ENCODE data around the gene PACS2.

DNA sequence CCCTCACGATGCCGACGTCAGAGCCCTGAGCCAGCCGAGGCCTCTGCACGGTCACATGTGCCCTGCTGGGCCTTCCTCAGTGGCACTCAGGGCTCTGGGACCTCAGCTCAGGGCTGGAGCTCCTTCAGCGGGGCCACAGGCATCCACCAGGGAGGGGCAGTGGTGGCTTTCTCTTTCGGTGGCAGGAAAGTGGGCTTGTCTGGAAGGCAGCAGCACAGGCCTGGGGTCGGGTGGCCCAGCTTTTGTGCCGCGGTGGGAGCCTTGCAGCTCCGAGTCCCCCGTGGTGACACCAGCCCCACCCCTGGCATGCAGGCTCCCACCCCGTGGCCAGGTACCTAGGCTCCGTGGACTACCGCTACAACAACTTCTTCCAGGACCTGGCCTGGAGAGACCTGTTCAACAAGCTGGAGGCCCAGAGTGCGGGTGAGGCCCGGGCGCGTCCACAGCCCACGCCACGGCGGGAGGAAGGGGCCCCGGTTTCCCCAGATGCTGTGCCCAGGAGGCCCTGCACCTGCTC is 69.6 kb downstream of the PACS2 start:
- TF ChIP-seq, protein P1, sequence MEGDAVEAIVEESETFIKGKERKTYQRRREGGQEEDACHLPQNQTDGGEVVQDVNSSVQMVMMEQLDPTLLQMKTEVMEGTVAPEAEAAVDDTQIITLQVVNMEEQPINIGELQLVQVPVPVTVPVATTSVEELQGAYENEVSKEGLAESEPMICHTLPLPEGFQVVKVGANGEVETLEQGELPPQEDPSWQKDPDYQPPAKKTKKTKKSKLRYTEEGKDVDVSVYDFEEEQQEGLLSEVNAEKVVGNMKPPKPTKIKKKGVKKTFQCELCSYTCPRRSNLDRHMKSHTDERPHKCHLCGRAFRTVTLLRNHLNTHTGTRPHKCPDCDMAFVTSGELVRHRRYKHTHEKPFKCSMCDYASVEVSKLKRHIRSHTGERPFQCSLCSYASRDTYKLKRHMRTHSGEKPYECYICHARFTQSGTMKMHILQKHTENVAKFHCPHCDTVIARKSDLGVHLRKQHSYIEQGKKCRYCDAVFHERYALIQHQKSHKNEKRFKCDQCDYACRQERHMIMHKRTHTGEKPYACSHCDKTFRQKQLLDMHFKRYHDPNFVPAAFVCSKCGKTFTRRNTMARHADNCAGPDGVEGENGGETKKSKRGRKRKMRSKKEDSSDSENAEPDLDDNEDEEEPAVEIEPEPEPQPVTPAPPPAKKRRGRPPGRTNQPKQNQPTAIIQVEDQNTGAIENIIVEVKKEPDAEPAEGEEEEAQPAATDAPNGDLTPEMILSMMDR (IDR thresholded peaks at IDR 0.05): no peak
- no peak for TF ChIP-seq POLR2A (IDR thresholded peaks at IDR 0.05)
- TF ChIP-seq POLR2AphosphoS5 (IDR thresholded peaks at IDR 0.05): no peak

All from prostate gland (tissue), 2 donors.